Naive B cell (primary cell): ENCODE results near the gene ZNF831. TPM values are rescaled to one million over a fixed set of nuclear protein-coding genes. Genes with fewer than 3 reads are reported as not detected.
A peak's percentile ranks its signal among the peaks of the same experiment; 100 is the strongest.

ENCODE experiments used
- ATAC-seq, 2 donors: fragments of 150-1000 bp; cut with Tn5 transposase; 2 replicates each; pipeline ENCODE4 v1.10.0; 2021; ENCODE audit warnings: low read depth in 2 of 2, mild to moderate bottlenecking in 2 of 2, moderate library complexity in 2 of 2
- DNase-seq: peaks from one replicate; pipeline ENCODE4 v3.0.0; 2022
- H3K27ac Mint-ChIP-seq, 6 donors: one replicate each; pipeline ENCODE4 v1.8.0; 2020 to 2022; ENCODE audit warnings: mild to moderate bottlenecking in 6 of 6, mixed read lengths in 6 of 6, moderate library complexity in 5 of 6, inconsistent platforms in 2 of 6
- H3K27me3 Mint-ChIP-seq, 3 donors: one replicate each; pipeline ENCODE4 v1.8.0; 2021 to 2022; ENCODE audit warnings: mixed read lengths in 3 of 3, mild to moderate bottlenecking in 1 of 3
- H3K36me3 Mint-ChIP-seq, 2 donors: one replicate each; pipeline ENCODE4 v1.8.0; 2020 to 2022; ENCODE audit warnings: mixed read lengths in 2 of 2, inconsistent platforms in 1 of 2, mild to moderate bottlenecking in 1 of 2
- H3K4me1 Mint-ChIP-seq, 3 donors: one replicate each; pipeline ENCODE4 v1.8.0; 2020 to 2022; ENCODE audit warnings: mixed read lengths in 3 of 3, inconsistent platforms in 1 of 3, mild to moderate bottlenecking in 1 of 3, moderate library complexity in 1 of 3
- H3K4me3 Mint-ChIP-seq, 8 donors: one replicate each; pipeline ENCODE4 v1.8.0; 2020 to 2022; ENCODE audit warnings: mild to moderate bottlenecking in 8 of 8, mixed read lengths in 8 of 8, moderate library complexity in 8 of 8, inconsistent platforms in 2 of 8
- H3K9me3 Mint-ChIP-seq, 7 donors: one replicate each; pipeline ENCODE4 v1.8.0; 2020 to 2022; ENCODE audit warnings: mixed read lengths in 7 of 7, mild to moderate bottlenecking in 5 of 7, inconsistent platforms in 2 of 7, moderate library complexity in 1 of 7
- polyA plus RNA-seq, 6 donors: library from polyadenylated mRNA; unstranded; fragments of 300-500 nt; fragmentation: Illumina TruSeq; gene quantifications; one replicate each; pipeline ENCODE4 v1.2.3, GENCODE V29; 2021; ENCODE audit warnings: low read depth in 6 of 6

The ZNF831 gene
- polyA plus RNA-seq, 6 donors from 2014 or later = 0.66 to 2.6 (median 2.3) TPM

DNA sequence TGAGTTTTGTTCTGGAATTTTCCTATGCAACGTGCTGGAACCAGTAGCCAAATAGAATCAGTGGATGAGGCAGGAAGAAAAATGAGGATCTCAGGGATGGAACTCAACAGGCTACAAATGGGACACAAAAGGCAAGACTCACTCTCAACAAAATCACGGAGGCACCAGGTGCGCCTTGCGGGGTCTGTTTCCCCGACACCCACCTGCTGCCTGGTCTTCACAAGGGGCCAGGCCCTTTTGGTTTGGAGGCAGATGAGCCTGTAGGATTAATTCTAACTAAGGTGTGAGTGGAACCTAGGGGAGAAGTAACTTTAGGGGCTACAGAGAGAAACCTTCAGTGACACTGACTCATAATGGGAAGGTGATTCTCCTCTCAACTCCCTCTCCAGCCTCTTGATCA is 56.5 kb downstream of the ZNF831 start:
- Mint-ChIP-seq H3K9me3 (no peaks in the 10 kb centered on the region), H3K27ac (no peak overlapping the region), H3K36me3 (peaks cover under 1 to 9% of the 10 kb centered on the region in 2 donors), H3K4me1 (peaks cover 11 to 21% (median 19%) of the 10 kb centered on the region in 3 donors), H3K27me3 (peaks cover 10 to 23% (median 16%) of the 10 kb centered on the region in 3 donors), H3K4me3 (peak overlapping the region in 3 of 8 donors; percentile 22 to 57 (median 30))
- DNase-seq (no peak), ATAC-seq (no peak)

DNA sequence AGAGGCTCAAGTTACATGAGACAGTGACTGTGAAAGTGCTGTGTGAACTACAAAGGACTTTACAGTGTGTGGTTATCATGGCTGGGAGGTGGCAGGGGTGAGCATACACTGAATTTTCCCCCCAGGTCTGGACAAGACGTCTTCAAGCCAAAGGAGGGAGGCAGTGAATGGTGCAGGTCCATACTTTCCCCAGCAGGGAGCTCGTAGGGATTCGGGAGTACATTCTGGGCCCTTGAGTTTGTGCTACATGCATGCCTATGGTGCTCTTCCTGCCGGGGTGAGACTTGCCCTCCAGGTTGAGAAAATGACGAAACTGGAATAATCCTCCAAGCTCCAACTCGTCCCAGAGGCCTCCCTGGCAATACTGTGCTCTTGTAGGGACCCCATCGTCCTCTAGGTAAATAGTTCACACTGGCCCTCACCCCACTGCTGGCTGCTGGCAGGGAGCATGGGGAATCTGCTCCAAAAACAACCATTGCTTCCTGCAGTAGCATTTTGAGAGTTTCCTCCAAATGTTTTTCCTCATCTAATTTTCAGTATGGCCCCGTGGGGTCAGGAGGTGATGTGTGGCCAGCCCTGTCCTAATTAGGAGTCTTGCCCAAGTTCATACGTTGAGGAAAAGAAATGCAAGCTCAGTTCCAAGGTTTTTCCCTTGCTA is 57.6 kb downstream of the ZNF831 start:
- Mint-ChIP-seq H3K4me3 (peak overlapping the region in 7 of 8 donors; percentile 41 to 88 (median 85)), H3K36me3 (peaks cover 7% of the 10 kb centered on the region in 2 donors), H3K27me3 (peaks cover 10 to 23% (median 16%) of the 10 kb centered on the region in 3 donors), H3K9me3 (peaks cover 0 to under 1% (median 0%) of the 10 kb centered on the region in 7 donors), H3K27ac (peak overlapping the region in 2 of 6 donors; percentile 60), H3K4me1 (peaks cover 11 to 21% (median 19%) of the 10 kb centered on the region in 3 donors)
- DNase-seq = no peak
- ATAC-seq = no peak

DNA sequence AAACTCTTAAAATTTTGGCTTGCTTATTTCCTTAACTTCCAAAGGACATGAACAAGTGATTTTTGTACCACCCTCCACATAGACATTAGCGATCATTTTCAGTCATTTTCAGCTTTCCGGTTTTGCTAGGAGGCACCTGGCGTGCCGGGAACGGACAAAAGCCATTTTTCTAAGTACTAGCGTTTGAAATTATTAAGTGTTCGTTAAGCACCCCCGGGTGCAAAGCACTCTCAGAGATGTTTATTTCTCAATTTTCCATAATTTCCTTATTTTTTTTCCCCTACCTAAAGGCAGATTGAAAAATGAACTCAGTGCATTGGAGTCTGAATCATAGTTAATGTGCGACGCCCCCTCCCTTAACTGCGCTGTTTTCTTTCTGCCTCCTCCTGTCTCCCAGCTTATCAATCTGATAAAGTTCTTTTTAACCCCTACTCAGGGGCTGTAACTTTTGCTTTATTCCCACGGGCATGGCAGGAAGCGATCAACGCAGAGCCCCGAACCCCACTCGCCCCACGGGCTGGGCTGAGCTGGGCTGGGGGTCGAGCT is 58.2 kb downstream of the ZNF831 start:
- DNase-seq = no peak
- Mint-ChIP-seq H3K27ac (peak overlapping the region in 1 of 6 donors; percentile 60), H3K9me3 (peaks cover 0 to 2% (median 0%) of the 10 kb centered on the region in 7 donors)

DNA sequence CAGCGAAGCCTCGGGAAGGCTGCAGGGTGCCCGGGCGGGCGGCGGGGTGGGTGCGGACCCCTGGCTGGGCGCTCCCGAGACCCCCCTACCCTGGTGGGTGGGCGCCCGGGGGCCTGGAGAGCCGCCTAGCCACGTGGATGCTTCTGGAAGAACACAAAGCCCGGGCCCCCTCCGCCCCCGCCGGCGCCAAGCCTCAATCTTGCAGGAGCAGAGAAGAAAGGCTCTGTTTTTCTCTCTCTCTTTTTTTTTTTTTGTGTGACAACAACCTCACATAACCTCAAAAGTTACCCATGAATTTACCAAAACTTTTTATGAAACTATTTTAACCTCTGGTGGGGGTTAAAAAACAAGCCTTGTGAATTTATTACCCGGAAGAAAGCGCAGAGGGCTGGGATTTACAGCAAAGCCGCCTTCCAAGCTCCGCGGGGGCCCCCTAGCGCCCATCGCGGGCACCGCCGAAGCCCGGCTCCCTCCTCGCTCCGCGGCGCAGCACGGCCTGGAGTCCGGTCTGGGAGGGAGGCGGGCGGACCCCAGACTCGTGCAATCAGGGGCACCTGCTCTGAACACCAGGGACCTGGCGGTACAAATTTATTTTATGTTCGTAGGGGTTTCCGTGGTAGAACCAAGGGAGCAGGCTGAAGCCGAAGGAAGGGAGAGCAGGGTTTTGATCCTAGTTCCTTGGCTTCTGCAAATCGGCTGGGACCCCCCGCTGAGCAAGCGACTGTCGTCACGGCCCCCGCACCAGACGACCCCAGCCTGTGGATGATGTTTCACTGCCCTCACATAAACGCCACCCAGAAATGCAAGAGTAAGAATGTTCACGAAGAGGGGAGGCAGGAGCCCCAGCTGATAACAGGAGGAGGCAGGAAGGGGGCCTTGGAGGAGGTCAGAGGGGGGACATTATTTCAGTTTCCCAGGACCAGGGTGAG is 58.9 kb downstream of the ZNF831 start:
- DNase-seq = peak; percentile 73
- H3K4me1 Mint-ChIP-seq = peaks cover 11 to 21% (median 19%) of the 10 kb centered on the region in 3 donors
- peaks cover 0 to 17% of the 10 kb centered on the region in 2 donors for H3K36me3 Mint-ChIP-seq
- ATAC-seq = peak; percentile 96
- peak overlapping the region; percentile 84 to 92 (median 88) for H3K4me3 Mint-ChIP-seq
- H3K27ac Mint-ChIP-seq = peak overlapping the region in 3 of 6 donors; percentile 28 to 87 (median 60)
- peaks cover 10 to 23% (median 16%) of the 10 kb centered on the region in 3 donors for H3K27me3 Mint-ChIP-seq
- H3K9me3 Mint-ChIP-seq = peaks cover 0 to 2% (median 0%) of the 10 kb centered on the region in 7 donors

More for the DNA sequence above, 58.2 kb downstream of the ZNF831 start:
- H3K36me3 Mint-ChIP-seq = peaks cover under 1 to 11% of the 10 kb centered on the region in 2 donors
- H3K4me3 Mint-ChIP-seq = peak overlapping the region; percentile 41 to 88 (median 84)
- H3K4me1 Mint-ChIP-seq = peaks cover 11 to 21% (median 19%) of the 10 kb centered on the region in 3 donors
- H3K27me3 Mint-ChIP-seq = peaks cover 10 to 23% (median 16%) of the 10 kb centered on the region in 3 donors
- ATAC-seq = peak in 1 of 2 donors; percentile 14

DNA sequence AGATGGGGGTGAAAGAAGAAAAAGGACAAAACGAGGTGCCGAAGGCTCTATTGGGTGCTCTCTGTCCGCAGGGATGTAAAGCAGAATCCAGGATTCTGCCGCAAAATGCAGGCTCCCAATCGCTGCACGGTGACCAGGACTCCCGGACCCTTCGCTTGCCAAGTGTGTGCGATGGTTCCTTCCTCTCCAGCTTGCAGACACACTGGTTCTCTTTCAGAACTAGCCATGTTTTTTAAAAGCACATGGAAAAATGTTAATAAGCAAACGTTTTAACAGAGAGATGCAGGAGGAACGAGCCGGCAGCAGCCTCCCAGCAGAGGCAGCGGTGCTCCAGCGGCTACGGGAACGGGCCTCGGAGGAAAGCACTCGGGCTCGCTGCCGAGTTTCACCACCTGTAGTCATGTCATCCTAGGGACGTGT is 59.6 kb downstream of the ZNF831 start:
- Mint-ChIP-seq H3K4me3 (peak overlapping the region; percentile 9 to 92 (median 86)), H3K27me3 (peaks cover 10 to 23% (median 16%) of the 10 kb centered on the region in 3 donors), H3K9me3 (peaks cover 0 to 2% (median 0%) of the 10 kb centered on the region in 7 donors), H3K27ac (peak overlapping the region in 1 of 6 donors; percentile 28), H3K36me3 (peaks cover 0 to 18% of the 10 kb centered on the region in 2 donors), H3K4me1 (peaks cover 11 to 19% (median 18%) of the 10 kb centered on the region in 3 donors)
- no peak for DNase-seq
- ATAC-seq = no peak

DNA sequence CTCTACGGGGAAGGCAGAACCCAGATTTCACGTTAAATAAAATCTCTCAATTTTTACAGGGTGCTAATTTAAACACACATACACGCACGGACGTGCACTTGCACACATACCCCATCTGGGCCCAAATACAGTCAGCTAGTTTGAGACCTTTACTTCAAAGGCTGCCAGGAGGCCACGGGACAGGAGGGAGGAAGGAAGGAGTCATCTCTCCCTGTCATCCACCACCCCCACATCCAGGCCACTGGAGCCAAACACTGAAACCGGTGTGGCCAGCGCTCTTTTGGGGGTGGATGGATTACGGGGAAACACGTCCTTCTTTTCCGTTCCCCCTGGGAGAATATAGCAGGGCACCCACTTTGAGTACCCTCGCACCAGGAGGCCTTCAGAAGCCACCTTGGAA is 60.1 kb downstream of the ZNF831 start:
- H3K4me3 Mint-ChIP-seq = peak overlapping the region in 3 of 8 donors; percentile 5 to 88 (median 85)
- no peak overlapping the region for H3K27ac Mint-ChIP-seq
- peaks cover 10 to 23% (median 16%) of the 10 kb centered on the region in 3 donors for H3K27me3 Mint-ChIP-seq
- peaks cover 0 to 4% (median 0%) of the 10 kb centered on the region in 7 donors for H3K9me3 Mint-ChIP-seq
- DNase-seq (no peak), ATAC-seq (no peak)
- H3K4me1 Mint-ChIP-seq = peaks cover 11 to 19% (median 18%) of the 10 kb centered on the region in 3 donors
- H3K36me3 Mint-ChIP-seq = peaks cover 3 to 23% of the 10 kb centered on the region in 2 donors

DNA sequence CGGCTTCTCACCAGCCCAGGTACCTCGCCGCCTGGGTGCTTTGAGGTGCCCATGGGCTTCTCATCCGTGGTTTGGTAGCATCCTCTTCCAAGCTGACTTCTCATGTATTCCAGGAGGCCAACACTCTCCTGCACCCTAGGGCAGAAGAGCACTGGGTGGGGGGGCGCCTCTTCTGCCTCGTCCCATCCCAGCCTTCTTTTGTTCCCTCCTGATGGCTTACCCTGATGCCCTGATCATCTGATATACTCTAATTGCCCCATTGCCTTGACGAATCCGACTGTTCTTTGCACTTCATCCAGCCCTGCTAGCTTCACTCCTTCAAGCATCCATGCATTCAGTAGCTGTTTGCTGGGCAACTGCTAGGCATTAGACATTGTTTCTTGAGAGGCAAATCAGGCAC is 60.6 kb downstream of the ZNF831 start:
- no peak for DNase-seq
- H3K4me3 Mint-ChIP-seq = peak overlapping the region in 4 of 8 donors; percentile 41 to 69 (median 58)
- H3K27me3 Mint-ChIP-seq = peaks cover 10 to 23% (median 16%) of the 10 kb centered on the region in 3 donors
- peaks cover 8 to 28% of the 10 kb centered on the region in 2 donors for H3K36me3 Mint-ChIP-seq
- H3K4me1 Mint-ChIP-seq = peaks cover 11 to 19% (median 18%) of the 10 kb centered on the region in 3 donors
- ATAC-seq = no peak
- peaks cover 0 to 8% (median 5%) of the 10 kb centered on the region in 7 donors for H3K9me3 Mint-ChIP-seq
- H3K27ac Mint-ChIP-seq = peak overlapping the region in 1 of 6 donors; percentile 5

DNA sequence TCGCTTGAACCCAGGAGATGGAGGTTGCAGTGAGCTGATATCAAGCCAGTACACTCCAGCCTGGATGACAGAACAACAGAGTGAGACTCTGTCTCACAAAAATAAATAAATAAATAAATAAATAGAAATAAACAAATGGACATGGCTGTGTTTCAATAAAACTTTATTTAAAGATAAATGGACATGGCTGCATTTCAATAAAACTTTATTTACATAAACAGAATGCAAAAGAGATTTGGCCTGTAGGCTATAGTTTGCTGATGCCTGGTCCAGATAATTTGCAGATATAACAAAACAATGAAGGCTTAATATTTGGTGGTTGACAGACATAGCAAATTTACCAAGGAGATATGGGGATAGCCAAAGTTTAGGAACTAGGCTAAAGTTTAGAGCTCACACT is 66.8 kb downstream of the ZNF831 start:
- ATAC-seq (no peak), DNase-seq (no peak)
- Mint-ChIP-seq H3K4me1 (no peaks in the 10 kb centered on the region), H3K36me3 (peaks cover 10 to 39% of the 10 kb centered on the region in 2 donors), H3K27me3 (no peaks in the 10 kb centered on the region), H3K4me3 (no peak overlapping the region), H3K9me3 (peaks cover 0 to 8% (median 6%) of the 10 kb centered on the region in 7 donors), H3K27ac (no peak overlapping the region)

DNA sequence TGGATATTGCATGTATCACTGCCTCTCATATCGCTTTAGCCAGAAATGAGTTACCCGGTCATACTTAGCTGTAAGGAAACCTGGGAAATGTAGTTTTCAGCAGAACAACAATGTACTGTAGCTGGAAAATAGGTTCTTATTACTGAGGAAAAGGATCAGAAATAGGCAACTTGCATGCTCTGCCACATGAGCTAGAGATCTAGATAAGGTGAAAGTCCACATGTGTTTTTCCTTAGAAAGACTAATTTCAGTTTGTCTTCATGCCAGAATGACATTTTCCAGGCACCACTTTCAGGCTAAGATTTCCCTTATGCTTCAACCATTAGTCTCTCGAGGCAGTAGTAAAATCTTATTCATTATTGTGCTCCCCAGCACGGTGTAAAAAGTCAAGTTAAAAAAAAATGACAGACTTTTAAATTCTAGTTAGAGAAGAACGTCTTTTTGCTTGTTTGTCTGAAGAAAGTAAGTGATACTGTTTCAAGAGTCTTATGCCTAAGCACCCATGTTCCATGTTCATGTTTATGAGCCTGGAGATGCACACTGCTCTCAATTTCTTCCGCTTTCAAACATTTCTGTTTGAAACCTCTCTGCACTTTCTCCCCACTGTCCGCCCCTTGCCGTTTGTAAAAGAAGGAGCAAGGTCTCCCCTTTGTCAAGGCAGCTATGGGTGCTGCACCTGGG is 67.6 kb downstream of the ZNF831 start:
- Mint-ChIP-seq H3K27ac (no peak overlapping the region), H3K27me3 (no peaks in the 10 kb centered on the region), H3K9me3 (peaks cover 0 to 7% (median 6%) of the 10 kb centered on the region in 7 donors), H3K4me3 (no peak overlapping the region), H3K4me1 (no peaks in the 10 kb centered on the region), H3K36me3 (peaks cover 10 to 35% of the 10 kb centered on the region in 2 donors)
- no peak for ATAC-seq
- no peak for DNase-seq

DNA sequence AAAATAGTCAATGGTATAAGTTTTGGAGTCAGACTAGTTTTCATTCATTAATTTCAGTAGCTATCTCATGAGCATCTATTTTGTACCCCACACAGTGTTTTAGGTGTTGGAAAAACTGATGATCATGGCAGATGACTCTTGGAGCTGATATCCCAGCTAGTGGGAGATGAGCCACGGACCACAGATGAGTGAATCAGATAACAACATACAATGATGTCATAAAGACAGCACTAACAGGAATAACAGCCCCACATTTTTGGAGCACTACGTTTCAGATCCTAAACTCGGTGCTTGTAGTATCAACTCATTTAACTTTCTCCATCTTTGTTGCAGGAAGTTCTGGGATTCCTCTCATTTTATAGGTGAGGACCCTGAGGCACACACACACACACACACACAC is 69.0 kb downstream of the ZNF831 start:
- Mint-ChIP-seq H3K9me3 (peaks cover 0 to 7% (median 6%) of the 10 kb centered on the region in 7 donors), H3K36me3 (peaks cover 10 to 29% of the 10 kb centered on the region in 2 donors), H3K4me3 (no peak overlapping the region), H3K4me1 (no peaks in the 10 kb centered on the region), H3K27ac (no peak overlapping the region), H3K27me3 (no peaks in the 10 kb centered on the region)
- DNase-seq (no peak), ATAC-seq (no peak)

DNA sequence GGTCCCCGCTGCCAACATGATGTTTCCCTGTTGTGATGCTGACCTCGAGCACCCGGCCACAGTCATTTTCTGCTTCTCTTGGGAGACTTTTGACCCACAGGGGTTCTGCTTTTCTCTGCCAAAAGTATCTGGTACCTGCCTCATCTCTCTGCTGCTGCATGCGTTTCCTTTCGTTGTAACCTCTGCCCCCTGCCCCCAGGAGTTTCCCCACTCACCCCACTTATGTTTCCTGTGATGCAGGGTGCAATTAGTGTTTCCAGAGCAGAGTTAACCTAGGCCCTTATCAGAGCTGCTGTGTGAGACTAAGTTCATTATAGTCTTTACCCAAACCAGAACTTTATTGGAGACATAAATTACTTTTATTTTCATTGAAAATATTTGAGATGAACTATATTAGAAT is 71.6 kb downstream of the ZNF831 start:
- no peak for ATAC-seq
- no peak for DNase-seq
- H3K27ac Mint-ChIP-seq = peak overlapping the region in 2 of 6 donors; percentile 52 to 92
- no peaks in the 10 kb centered on the region for H3K27me3 Mint-ChIP-seq
- H3K4me1 Mint-ChIP-seq = no peaks in the 10 kb centered on the region
- H3K4me3 Mint-ChIP-seq = no peak overlapping the region
- no peaks in the 10 kb centered on the region for H3K9me3 Mint-ChIP-seq
- peaks cover 5 to 23% of the 10 kb centered on the region in 2 donors for H3K36me3 Mint-ChIP-seq

DNA sequence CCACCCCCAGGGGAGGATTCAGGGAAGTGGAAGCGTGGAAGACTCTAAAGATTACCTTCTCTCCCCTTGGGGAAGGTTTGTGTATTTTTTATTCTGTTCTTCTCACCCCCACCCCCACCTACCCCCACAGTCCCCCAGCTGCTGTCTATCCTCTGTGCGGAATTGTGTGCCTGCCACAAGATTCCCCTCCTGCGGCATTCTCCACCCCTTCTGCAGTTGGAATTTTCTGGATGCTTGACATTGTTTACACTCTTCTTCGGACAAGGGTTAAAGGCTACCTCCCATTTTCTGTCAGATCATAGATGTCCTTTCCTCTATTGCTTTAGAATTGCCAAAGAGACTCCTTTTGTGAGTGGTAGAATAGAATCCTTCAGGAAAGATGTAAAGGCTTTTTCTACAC is 76.4 kb downstream of the ZNF831 start:
- no peak for DNase-seq
- Mint-ChIP-seq H3K4me1 (no peaks in the 10 kb centered on the region), H3K9me3 (no peaks in the 10 kb centered on the region), H3K27ac (no peak overlapping the region), H3K27me3 (no peaks in the 10 kb centered on the region), H3K4me3 (no peak overlapping the region), H3K36me3 (peaks cover 18 to 38% of the 10 kb centered on the region in 2 donors)
- ATAC-seq = no peak
